ENCODE results near the gene SLC35G1.

Gene SLC35G1

GRCh38 chr10:93894516-93895378 lies 969 bp downstream of the SLC35G1 start:
- peak overlapping the region; percentile 75 for H3K4me3 ChIP-seq (ENCODE audit: low read depth, low read length)
- TF ChIP-seq, protein P1, sequence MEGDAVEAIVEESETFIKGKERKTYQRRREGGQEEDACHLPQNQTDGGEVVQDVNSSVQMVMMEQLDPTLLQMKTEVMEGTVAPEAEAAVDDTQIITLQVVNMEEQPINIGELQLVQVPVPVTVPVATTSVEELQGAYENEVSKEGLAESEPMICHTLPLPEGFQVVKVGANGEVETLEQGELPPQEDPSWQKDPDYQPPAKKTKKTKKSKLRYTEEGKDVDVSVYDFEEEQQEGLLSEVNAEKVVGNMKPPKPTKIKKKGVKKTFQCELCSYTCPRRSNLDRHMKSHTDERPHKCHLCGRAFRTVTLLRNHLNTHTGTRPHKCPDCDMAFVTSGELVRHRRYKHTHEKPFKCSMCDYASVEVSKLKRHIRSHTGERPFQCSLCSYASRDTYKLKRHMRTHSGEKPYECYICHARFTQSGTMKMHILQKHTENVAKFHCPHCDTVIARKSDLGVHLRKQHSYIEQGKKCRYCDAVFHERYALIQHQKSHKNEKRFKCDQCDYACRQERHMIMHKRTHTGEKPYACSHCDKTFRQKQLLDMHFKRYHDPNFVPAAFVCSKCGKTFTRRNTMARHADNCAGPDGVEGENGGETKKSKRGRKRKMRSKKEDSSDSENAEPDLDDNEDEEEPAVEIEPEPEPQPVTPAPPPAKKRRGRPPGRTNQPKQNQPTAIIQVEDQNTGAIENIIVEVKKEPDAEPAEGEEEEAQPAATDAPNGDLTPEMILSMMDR (IDR thresholded peaks at IDR 0.05; ENCODE audit: low read depth, low read length): no peak

- TF ChIP-seq, protein P1 (IDR thresholded peaks at IDR 0.05; ENCODE audit: low read depth, low read length): no peak
- H3K4me3 ChIP-seq (ENCODE audit: low read depth, low read length): no peak overlapping the region
Observed at GRCh38 chr10:93897070-93897780, 3.4 kb downstream of the SLC35G1 start.

- no peak overlapping the region for H3K4me3 ChIP-seq (ENCODE audit: low read depth, low read length)
- TF ChIP-seq, protein P1 (IDR thresholded peaks at IDR 0.05; ENCODE audit: low read depth, low read length): no peak
Observed at GRCh38 chr10:93899109-93899508, 5.3 kb downstream of the SLC35G1 start.

GRCh38 chr10:93903051-93903450 lies 9.3 kb downstream of the SLC35G1 start:
- TF ChIP-seq, protein P1 (IDR thresholded peaks at IDR 0.05; ENCODE audit: low read depth, low read length): no peak
- H3K4me3 ChIP-seq (ENCODE audit: low read depth, low read length): no peak overlapping the region

DNA sequence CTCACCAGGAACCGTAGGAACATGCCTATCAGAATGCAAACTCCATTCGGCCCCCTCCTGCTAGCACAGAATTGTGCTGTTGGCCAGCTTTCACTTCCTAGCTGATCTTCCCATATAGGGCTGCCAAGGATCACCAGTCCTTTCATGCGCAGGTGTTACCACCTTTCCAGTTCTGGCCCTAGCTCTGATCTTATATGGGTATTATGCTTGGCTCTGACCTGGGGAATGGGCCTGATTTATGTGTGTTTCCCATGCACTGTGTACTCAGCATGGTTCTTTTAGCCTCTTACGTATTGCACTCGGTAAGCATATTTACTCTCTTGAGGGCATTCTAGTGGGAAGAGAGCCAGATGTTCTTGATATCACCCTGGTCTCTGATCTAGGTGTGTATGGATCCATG lies 11.1 kb downstream of the SLC35G1 start:
- no peak overlapping the region for H3K4me3 ChIP-seq (ENCODE audit: low read depth, low read length)
- TF ChIP-seq, protein P1 (IDR thresholded peaks at IDR 0.05; ENCODE audit: low read depth, low read length): no peak

DNA sequence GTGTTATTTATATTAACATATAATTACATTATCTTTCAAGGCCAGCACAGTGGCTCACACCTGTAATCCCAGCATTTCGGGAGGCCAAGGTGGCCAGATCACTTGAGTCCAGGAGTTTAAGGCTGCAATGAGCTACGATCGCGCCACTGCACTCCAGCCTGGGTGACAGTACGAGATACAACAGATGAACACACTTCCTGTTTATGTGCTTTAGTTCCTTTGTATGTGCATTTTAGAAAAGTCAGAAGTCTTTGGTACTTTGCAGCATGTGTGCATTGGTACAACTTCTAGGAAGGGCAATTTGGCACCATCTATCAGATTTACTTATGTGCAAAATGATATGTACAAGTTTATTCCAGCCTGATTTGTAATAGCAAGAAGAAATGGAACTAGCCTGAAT lies 13.3 kb downstream of the SLC35G1 start:
- no peak overlapping the region for H3K4me3 ChIP-seq (ENCODE audit: low read depth, low read length)
- TF ChIP-seq, protein P1 (IDR thresholded peaks at IDR 0.05; ENCODE audit: low read depth, low read length): no peak

DNA sequence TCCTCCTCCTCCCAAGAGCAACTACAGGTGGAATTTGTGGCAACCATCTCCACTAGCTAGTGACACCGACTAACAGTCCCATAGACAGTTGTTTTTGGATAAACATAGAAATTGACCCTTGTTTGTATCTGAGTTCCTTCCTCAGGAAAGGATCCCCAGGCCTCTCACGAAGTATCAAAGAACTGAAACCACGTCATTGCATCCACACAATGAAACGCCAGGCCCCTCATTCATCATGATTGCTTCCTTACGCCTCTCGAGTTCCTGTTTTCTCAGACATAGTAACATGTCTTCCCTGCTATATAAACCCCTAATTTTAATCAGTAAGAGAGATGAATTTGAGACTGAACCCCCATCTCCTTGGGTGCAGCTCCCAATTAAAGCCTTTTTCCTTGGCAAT lies 18.1 kb downstream of the SLC35G1 start:
- TF ChIP-seq, protein P1 (IDR thresholded peaks at IDR 0.05; ENCODE audit: low read depth, low read length): no peak
- no peak overlapping the region for H3K4me3 ChIP-seq (ENCODE audit: low read depth, low read length)
